Activated naive CD4-positive, alpha-beta T cell treated with anti-CD3 and anti-CD28 coated beads for 36 hours (primary cell): ENCODE data around the gene MTM1. TPM values are rescaled to one million over a fixed set of nuclear protein-coding genes. Genes with fewer than 3 reads are reported as not detected.

Experiments
- CTCF ChIA-PET: fragments of 350-600 bp; sonication (Branson Sonifier 250); formaldehyde crosslinking; loops from one replicate; lab custom pipeline; 2021; ENCODE audit warnings: antibody characterized with exemption; lab: Charles Lee
- DNase-seq: peaks from one replicate; pipeline ENCODE4 v3.0.0-alpha.2; 2020
- H3K27ac Mint-ChIP-seq: one replicate; pipeline ENCODE4 v1.8.0; 2021; ENCODE audit warnings: mild to moderate bottlenecking, mixed read lengths
- H3K27me3 Mint-ChIP-seq: one replicate; pipeline ENCODE4 v1.8.0; 2021; ENCODE audit warnings: low read depth, mixed read lengths
- H3K36me3 Mint-ChIP-seq: one replicate; pipeline ENCODE4 v1.8.0; 2021; ENCODE audit warnings: low read depth, mixed read lengths
- H3K4me1 Mint-ChIP-seq: one replicate; pipeline ENCODE4 v1.8.0; 2021; ENCODE audit warnings: low read depth, mixed read lengths
- H3K4me3 Mint-ChIP-seq: one replicate; pipeline ENCODE4 v1.8.0; 2021; ENCODE audit warnings: mild to moderate bottlenecking, moderate library complexity, mixed read lengths
- H3K9me3 Mint-ChIP-seq: one replicate; pipeline ENCODE4 v1.8.0; 2021; ENCODE audit warnings: mixed read lengths
- intact Hi-C: fragments of 100-400 bp; cut with micrococcal nuclease; formaldehyde crosslinking; loops from one replicate; pipeline ENCODE4 v1.15.1; 2023
- total RNA-seq, 2 experiments: library from RNA; stranded (reverse); gene quantifications; one replicate each; pipeline ENCODE4 v1.2.3, GENCODE V29; 2021

Gene MTM1
- total RNA-seq, 2 experiments from 2014 or later = 17.8 to 19.2 TPM

DNA sequence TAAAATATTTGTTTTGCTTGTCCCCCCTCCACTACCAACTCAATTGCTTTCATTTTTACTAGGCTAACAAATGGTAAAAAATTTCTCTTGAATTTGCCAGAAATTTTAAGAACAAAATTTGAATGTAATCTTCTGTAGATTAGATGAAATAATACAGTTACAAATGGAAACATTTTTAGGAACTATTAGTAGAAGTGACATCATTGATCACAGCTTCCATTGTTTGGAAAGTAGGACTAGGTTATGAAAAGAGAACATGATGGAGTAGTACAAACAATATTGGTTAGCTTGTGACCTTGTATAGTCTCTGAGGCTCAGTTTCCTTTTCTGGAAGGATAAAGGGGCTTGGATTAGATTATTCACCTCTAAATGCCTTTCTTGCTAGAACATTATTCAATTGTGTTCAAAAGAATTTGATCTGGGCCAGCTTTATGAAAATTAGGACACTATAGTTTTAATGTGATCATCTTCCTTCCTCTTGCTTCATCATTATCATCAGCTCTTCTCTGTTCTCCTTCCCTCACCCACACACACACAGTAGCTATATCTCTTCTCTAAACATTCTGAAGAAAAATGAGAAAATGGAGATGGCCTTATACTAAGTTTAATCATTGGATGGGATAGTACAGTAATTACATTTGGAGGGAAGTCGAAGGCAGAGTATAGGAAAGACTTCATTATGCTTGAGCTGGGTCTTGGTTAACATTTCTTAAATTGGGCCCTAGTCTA, 134.7 kb downstream of the MTM1 start:
- no peak for DNase-seq
- CTCF ChIA-PET = interaction anchor here (1.8 to 2.7 kb wide), 3 partner anchors 11 to 20 kb away, joined by 5 to 9 read pairs (median 8); no protein-coding TSS in a partner anchor
- Mint-ChIP-seq H3K4me1 (peaks cover 58% of the 10 kb centered on the region), H3K4me3 (no peak overlapping the region), H3K27me3 (no peaks in the 10 kb centered on the region), H3K9me3 (no peaks in the 10 kb centered on the region), H3K36me3 (peaks cover 31% of the 10 kb centered on the region), H3K27ac (peak overlapping the region; percentile 89)
- intact Hi-C loops = no loop called here

DNA sequence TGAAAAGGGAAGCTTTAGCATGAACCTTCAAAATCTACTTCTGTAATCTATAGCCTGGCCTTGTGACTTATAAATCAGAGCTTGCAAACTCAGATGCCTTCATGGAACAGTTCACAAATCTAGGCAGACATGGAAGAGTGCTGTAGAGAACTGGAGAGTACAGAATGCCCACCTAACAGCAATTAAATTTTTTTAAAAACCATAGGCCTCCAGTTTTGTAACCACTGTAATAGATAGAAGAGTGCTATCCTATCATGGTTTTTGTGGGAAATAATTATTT, 135.2 kb downstream of the MTM1 start:
- no peaks in the 10 kb centered on the region for H3K9me3 Mint-ChIP-seq
- peaks cover 31% of the 10 kb centered on the region for H3K36me3 Mint-ChIP-seq
- no peak for DNase-seq
- H3K27me3 Mint-ChIP-seq = no peaks in the 10 kb centered on the region
- CTCF ChIA-PET = interaction anchor here (1.8 to 2.0 kb wide), 2 partner anchors 10 to 12 kb away, joined by 5 to 9 read pairs; no protein-coding TSS in a partner anchor
- H3K4me3 Mint-ChIP-seq = no peak overlapping the region
- H3K27ac Mint-ChIP-seq = peak overlapping the region; percentile 89
- peaks cover 54% of the 10 kb centered on the region for H3K4me1 Mint-ChIP-seq
- intact Hi-C loops = no loop called here

DNA sequence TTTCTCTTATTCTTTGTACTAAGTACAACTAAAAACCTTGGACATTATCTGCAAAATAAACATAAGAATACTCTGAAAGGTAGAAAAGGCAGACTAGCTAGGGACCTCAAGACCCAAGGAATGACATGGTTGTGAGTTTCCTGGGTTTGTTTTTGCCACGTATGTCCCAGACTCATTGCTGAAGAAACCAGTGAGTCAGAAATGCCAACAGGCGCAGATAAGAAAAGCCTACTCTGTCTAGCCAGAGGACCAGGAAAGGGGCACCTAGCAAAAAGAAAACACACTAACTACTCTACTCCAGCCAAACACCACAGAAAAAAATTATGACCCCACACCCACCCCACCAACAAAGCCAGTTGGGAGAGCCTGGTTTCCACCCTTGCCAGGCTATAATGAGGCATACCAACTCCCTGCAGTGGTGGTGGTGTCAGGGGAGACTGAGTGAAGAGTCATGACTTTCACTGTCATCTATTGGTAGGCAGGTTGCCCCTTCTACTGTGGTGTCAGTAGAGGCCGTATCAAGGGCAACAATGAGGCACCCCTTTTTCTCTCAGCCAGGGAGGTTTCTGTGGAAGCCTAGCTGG, 135.7 kb downstream of the MTM1 start:
- H3K27ac Mint-ChIP-seq = peak overlapping the region; percentile 89
- CTCF ChIA-PET = interaction anchor here (1.8 kb wide), 1 partner anchor 11 kb away, joined by 9 read pairs; no protein-coding TSS in a partner anchor
- peaks cover 31% of the 10 kb centered on the region for H3K36me3 Mint-ChIP-seq
- intact Hi-C loops = loop anchor here (1.0 to 2.0 kb wide), 3 partner anchors 9 to 129 kb away; no protein-coding TSS in a partner anchor
- no peaks in the 10 kb centered on the region for H3K27me3 Mint-ChIP-seq
- H3K9me3 Mint-ChIP-seq = no peaks in the 10 kb centered on the region
- peak; percentile 55 for DNase-seq
- no peak overlapping the region for H3K4me3 Mint-ChIP-seq
- H3K4me1 Mint-ChIP-seq = peaks cover 51% of the 10 kb centered on the region

DNA sequence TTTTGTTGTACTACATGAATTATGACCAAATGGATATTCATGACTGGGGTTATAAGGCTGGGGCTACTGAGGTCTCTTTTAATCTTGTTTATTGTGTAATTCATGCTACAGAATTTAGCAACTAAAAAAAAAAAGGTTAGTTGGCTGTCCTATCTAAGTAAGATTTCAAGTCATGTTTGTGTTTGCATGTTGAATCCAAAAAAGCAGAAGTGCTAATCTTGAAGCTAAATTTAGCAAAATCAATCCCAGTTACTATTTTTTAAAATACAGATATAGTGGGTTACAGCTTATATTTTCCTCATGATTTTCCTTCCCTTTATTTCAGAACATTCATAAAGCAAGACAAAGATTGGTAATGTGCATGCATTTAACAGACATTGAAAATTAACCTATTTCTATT, 144.2 kb downstream of the MTM1 start:
- H3K36me3 Mint-ChIP-seq = peaks cover 7% of the 10 kb centered on the region
- no peak overlapping the region for H3K27ac Mint-ChIP-seq
- CTCF ChIA-PET = interaction anchor here (1.1 to 2.0 kb wide), 2 partner anchors 29 kb away, joined by 7 to 8 read pairs; no protein-coding TSS in a partner anchor
- peaks cover 46% of the 10 kb centered on the region for H3K4me1 Mint-ChIP-seq
- no peak for DNase-seq
- no peak overlapping the region for H3K4me3 Mint-ChIP-seq
- H3K9me3 Mint-ChIP-seq = no peaks in the 10 kb centered on the region
- H3K27me3 Mint-ChIP-seq = no peaks in the 10 kb centered on the region
- intact Hi-C loops = no loop called here

- Mint-ChIP-seq H3K4me3 (no peak overlapping the region), H3K27me3 (no peaks in the 10 kb centered on the region), H3K4me1 (peaks cover 35% of the 10 kb centered on the region), H3K36me3 (peaks cover 3% of the 10 kb centered on the region), H3K9me3 (no peaks in the 10 kb centered on the region), H3K27ac (no peak overlapping the region)
- no peak for DNase-seq
- intact Hi-C loops = no loop called here
- CTCF ChIA-PET = interaction anchor here (0.8 to 1.9 kb wide), 9 partner anchors 12 to 141 kb away, joined by 3 to 21 read pairs (median 5); partner anchors contain the start of gene MTMR1
Measured at GRCh38 chrX:150715184-150715583, 146.8 kb downstream of the MTM1 start.

GRCh38 chrX:150719621-150720020, 151.2 kb downstream of the MTM1 start:
- peaks cover 23% of the 10 kb centered on the region for H3K4me1 Mint-ChIP-seq
- no peak overlapping the region for H3K4me3 Mint-ChIP-seq
- H3K9me3 Mint-ChIP-seq = no peaks in the 10 kb centered on the region
- CTCF ChIA-PET = interaction anchor here (1.1 to 3.1 kb wide), 3 partner anchors 19 to 38 kb away, joined by 3 to 17 read pairs (median 5); no protein-coding TSS in a partner anchor
- H3K27ac Mint-ChIP-seq = no peak overlapping the region
- H3K27me3 Mint-ChIP-seq = no peaks in the 10 kb centered on the region
- H3K36me3 Mint-ChIP-seq = peaks cover 15% of the 10 kb centered on the region
- no peak for DNase-seq
- intact Hi-C loops = no loop called here

Other genes starting within 250 kb of the MTM1 start
- gene MAMLD1, start 205.3 kb upstream of the MTM1 start, total RNA-seq = 1 to 10 TPM; 1.7 to 1.8 TPM
- gene MTMR1, start 124.8 kb downstream of the MTM1 start, total RNA-seq = 10 to 100 TPM; 63.6 to 65.7 TPM